Esophagus squamous epithelium (tissue), 4 donors: ENCODE results near the gene HEY2.

Source experiments
- CTCF ChIP-seq, 6 experiments: fragments of 450-650 bp in 4 of 6; fragments of 200-600 bp in 2 of 6; sonication (generic) in 2 of 6; IDR thresholded peaks; one replicate each; pipeline ENCODE4 v1.5.1; 2016 to 2019; ENCODE audit warnings: antibody characterized with exemption in 6 of 6, mild to moderate bottlenecking in 4 of 6, moderate library complexity in 4 of 6
- POLR2A ChIP-seq, 4 donors: fragments of 450-650 bp; IDR thresholded peaks; one replicate each; pipeline ENCODE4 v1.6.1; 2017; ENCODE audit warnings: antibody characterized with exemption in 4 of 4, mild to moderate bottlenecking in 4 of 4, moderate library complexity in 3 of 4

- TF ChIP-seq CTCF (IDR thresholded peaks at IDR 0.05) = no peak
- no peak for TF ChIP-seq POLR2A (IDR thresholded peaks at IDR 0.05)
Observed at GRCh38 chr6:125807293-125807692, 57.9 kb downstream of the HEY2 start.
